GM19035 (cell line): ENCODE measurements around the gene C1orf210.

ENCODE experiments used
- ATAC-seq: cut with Tn5 transposase; IDR thresholded peaks from one replicate; pipeline ENCODE4 v1.9.1; 2021; ENCODE audit not compliant: unreplicated experiment

C1orf210 gene

GRCh38 chr1:43296207-43296606, 10.8 kb upstream of the C1orf210 start:
- no peak for ATAC-seq

GRCh38 chr1:43294761-43295160, 9.4 kb upstream of the C1orf210 start:
- no peak for ATAC-seq

GRCh38 chr1:43293896-43294760, 8.7 kb upstream of the C1orf210 start:
- ATAC-seq = no peak

GRCh38 chr1:43293176-43293575, 7.8 kb upstream of the C1orf210 start:
- ATAC-seq = no peak

- ATAC-seq = no peak
Observed at GRCh38 chr1:43292679-43293078, 7.3 kb upstream of the C1orf210 start.

GRCh38 chr1:43292216-43292615, 6.8 kb upstream of the C1orf210 start:
- no peak for ATAC-seq

- ATAC-seq = no peak
Observed at GRCh38 chr1:43288785-43289706, 3.7 kb upstream of the C1orf210 start.

GRCh38 chr1:43288058-43288784, 2.8 kb upstream of the C1orf210 start:
- ATAC-seq = no peak

GRCh38 chr1:43286533-43286932, 1.2 kb upstream of the C1orf210 start:
- ATAC-seq = no peak

GRCh38 chr1:43286115-43286514, 734 bp upstream of the C1orf210 start:
- no peak for ATAC-seq

GRCh38 chr1:43284546-43285110, 753 bp downstream of the C1orf210 start:
- no peak for ATAC-seq

GRCh38 chr1:43284065-43284464, 1.3 kb downstream of the C1orf210 start:
- no peak for ATAC-seq

- no peak for ATAC-seq
Observed at GRCh38 chr1:43282220-43283195, 2.9 kb downstream of the C1orf210 start.

- ATAC-seq = no peak
Observed at GRCh38 chr1:43280692-43281091, 4.7 kb downstream of the C1orf210 start.

- ATAC-seq = no peak
Observed at GRCh38 chr1:43279666-43280065, 5.7 kb downstream of the C1orf210 start.

- ATAC-seq = no peak
Observed at GRCh38 chr1:43279161-43279560, 6.2 kb downstream of the C1orf210 start.

GRCh38 chr1:43277116-43277876, 8.1 kb downstream of the C1orf210 start:
- no peak for ATAC-seq

- no peak for ATAC-seq
Observed at GRCh38 chr1:43276673-43277072, 8.7 kb downstream of the C1orf210 start.
